GM19372 (cell line): ENCODE measurements around the gene RTF2.
"Not testable (repeated sequence)": the region's sequence is repeated elsewhere in the genome, so short reads cannot be mapped to it uniquely, and the experiment has no call there.

ENCODE experiments used
- ATAC-seq: cut with Tn5 transposase; IDR thresholded peaks from one replicate; pipeline ENCODE4 v1.9.1; 2021; ENCODE audit warnings: mild to moderate bottlenecking, low read depth, moderate library complexity; ENCODE audit not compliant: unreplicated experiment

Gene RTF2

GRCh38 chr20:56469077-56469449, 636 bp downstream of the RTF2 start:
- no peak for ATAC-seq

DNA sequence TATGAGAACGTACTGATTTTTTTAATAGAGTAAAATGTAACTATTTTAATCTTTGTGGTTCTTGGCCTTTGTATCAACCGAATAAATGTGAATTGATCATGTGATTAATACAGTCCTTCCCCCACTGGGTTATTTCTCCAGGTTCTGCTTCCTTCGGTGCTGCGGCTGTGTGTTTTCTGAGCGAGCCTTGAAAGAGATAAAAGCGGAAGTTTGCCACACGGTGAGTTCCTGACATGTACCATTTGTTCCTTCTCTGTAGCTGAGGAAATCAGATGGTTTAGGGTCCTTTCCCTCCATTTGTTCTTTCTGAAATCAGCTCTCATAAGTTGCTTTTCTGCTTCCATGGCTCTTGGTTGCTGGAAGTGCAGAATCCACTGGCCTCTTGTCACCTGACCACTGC, 15.5 kb downstream of the RTF2 start:
- ATAC-seq = no peak

DNA sequence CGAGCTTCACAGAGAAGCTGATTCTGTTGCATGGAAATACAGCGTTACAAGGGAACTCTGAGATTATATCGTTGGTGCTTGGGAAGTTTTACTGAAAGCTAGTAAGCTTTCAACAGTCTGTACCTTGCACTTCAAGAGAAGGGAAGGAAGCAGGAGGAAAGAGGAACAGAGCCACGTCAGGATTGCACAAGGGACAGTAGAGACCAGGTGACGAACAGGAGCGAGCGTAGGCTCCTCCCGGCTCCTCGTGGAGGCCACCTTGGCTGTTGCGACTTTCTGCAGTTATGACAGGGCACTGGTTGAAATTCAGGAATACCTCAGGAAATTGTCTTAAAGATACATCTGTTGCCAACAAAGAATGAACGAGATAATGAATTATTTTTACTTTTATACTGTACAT, 18.8 kb downstream of the RTF2 start:
- ATAC-seq = no peak

DNA sequence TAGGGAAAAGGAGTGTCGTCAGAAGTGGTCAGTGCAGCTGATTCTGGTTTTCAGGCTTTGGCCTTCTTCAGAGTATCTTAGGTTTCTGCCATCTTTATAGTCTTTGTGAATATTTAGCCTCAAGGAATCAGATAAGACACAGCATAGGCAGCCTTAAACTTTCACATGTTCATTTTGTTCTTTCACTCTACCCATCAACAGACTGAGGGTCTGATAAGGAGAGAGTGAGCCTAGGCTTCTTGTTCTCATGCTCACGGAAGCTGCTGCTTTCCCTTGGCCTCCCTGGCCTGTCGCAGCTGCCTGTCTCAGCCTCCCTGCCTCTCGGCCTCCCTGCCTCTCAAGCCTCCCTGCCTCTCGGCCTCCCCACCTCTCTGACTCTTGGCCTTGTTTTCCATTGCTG, 20.1 kb downstream of the RTF2 start:
- no peak for ATAC-seq

DNA sequence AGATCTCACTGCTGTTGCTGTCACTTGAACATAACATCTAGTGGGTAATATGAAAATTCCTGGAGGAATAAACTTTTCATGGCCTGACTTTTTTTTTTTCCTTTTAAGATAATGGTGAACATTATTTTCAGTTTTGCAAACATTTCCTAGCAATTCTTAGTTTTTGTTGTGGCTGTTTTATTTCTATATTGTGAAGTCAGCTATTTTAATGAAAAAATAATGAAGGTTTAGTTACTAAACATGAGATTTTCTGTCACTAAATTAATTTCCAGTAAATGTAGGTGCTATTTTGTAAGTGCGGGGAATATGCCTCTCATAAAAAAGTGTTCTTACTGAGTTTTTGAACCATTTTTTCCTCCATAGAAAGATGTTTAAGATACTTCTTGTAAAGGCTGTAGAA, 32.7 kb downstream of the RTF2 start:
- ATAC-seq = no peak

DNA sequence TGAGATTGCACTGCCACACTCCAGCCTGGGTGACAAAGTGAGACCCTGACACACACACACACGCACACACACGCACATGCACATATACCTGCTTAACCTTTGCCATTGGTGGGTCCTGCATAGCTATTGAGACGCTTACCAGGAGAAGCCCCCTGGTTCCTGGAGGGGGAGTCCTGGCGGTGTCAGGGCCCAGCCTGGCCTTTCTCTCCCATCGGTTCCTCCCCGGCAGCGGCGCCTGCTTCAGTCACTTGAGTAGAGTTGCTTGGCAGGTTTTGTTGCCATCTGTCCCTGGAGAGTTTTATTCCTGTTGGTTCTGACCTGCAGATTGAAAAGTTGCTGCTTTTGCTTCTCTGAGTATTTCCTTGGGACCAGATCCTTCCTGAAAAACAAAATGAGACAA, 35.5 kb downstream of the RTF2 start:
- ATAC-seq = no peak

GRCh38 chr20:56504373-56505005, 36.1 kb downstream of the RTF2 start:
- ATAC-seq = no peak

DNA sequence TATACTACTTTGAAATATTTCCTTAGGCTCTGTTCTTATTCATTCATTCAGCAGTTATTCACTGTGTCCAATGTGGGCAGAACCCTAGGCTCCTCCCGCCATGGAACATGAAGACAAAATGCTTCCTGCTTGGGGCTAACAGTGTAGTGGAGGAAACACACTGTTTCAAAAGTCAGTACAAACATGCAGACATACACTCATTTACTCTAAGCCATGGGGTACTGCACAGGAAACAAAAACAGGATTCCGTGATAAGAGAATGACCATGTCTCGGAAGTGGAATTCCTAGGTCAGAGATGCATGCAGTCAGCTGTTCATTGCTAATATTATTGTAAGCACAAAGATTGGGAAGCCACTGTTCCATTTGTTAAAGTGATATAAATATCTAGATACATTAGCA, 37.7 kb downstream of the RTF2 start:
- no peak for ATAC-seq

DNA sequence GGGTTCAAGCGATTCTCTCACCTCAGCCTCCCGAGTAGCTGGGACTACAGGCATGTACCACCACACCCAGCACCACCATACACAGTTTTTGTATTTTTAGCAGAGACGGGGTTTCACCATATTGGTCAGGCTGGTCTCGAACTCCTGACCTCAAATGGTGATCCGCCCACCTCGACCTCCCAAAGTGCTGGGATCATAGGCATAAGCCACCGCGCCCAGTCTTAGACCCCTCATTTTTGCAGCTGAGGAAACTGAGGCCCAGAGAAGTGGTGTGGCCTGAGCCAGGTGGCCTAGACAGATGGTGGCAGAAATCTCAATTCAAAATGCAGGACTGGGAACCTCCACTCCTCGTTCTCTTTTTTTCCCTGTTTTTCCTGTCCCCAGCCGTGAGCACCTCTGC, 43.5 kb downstream of the RTF2 start:
- no peak for ATAC-seq

DNA sequence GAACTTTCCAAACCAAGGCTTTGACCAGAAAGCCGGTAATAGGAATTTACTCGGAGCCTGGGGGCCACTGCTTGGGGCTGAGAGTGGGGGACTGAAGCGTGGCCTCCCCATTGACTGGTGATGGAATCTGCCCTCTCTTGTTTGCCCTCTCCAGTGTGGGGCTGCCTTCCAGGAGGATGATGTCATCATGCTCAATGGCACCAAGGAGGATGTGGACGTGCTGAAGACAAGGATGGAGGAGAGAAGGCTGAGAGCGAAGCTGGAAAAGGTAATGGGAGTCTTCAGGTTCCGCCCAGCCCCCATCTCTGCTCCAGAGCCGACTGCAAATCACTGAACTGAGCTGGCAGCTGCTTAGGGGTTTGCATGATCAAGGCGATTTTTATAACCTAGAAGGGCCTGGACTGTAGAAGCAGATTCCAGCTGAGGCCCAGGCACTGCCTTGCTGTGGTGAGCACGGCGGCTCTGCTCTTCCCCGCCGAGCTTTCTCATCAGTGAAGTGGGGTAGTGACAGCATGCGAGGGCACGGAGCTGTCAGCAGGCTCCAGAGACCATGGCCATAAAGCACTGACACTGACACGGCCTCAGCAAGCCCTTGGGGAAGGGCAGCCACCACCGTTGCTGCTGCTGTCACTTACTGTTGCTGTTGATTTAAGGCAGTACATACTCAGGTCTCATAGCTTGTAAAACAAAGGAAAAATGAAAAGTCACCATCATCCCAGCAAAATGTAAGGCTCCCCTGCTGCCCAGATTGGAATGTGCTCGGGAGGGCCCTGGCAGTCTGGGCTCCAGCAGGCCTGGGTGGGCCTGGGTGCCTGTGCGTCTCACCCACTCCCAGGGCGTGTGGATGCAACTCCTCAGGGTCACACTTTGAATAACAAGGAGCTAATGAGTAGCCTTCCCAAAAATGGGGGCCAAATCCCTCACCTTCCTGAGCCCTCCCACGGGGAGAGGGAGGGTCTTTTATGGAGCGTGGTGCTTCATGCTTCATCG, 45.0 kb downstream of the RTF2 start:
- ATAC-seq = no peak

DNA sequence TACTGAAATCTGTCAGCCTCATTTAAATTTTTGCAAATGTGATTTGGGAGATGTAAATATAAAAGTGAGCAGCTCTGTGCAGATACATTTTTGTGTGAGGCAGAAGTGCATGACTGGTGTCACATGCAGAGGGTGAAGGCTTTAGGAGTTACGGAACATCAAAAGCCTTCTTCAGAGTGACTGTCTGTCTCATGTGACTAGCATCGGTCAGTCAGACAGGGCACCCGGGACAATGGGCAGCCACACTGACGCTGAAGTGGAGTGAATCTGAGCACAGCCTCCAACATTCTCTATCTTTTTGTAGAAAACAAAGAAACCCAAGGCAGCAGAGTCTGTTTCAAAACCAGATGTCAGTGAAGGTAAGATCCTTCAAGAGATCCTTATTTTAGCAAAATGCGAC, 48.2 kb downstream of the RTF2 start:
- no peak for ATAC-seq

GRCh38 chr20:56517211-56517610, 48.8 kb downstream of the RTF2 start:
- no peak for ATAC-seq

DNA sequence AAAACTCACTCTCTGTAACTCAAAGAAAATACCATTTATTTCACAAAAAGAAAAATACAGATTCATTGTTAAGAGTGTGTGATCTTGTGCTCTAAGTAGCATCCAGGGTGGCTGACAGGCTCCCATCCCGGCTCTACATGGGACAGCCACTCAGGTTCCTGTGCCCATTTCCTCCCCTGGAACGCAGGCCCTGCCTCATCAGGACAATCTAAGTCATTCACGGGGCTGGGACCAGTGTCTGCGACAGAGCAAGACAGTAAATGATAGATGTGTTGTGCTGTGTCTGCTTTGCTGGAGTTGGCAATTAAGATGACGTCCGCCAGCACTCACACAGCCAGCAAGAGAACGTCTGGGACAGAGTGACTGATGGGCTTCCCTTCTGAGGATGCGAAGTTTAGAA, 49.2 kb downstream of the RTF2 start:
- no peak for ATAC-seq

- ATAC-seq = no peak
These were observed 49.7 kb downstream of the RTF2 start for GRCh38 chr20:56518126-56518525.

DNA sequence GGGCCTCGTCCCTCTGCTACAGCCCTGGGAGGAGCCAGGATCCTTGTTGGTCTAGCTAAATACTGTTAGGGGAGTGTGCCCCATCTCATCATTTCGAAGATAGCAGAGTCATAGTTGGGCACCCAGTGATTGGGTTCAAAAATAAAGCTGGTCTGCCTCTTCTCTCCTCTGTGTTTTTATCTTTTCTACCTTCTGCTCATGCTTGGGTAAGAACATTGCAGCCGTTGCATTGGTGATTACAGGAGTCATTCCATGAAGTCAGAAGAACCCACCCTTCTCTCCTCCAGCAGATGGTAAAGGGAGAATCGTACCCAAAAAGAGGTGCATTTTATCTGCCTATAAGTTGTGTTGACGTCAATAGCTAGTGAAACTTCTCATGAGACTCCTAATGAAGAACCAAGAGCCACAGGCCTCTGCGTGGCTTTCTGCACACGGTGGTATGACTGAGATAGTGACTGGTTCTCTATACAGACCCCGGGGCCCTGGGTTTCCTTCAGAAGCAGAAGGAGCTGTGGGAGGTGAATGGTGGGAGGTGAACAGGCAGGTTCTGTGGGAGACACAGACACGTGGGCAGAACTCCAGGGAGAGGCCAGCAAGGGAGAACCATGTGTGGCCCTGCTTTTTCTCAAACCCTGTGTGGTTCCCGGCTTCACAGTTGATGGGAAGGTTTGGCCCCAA, 50.4 kb downstream of the RTF2 start:
- ATAC-seq = no peak

- no peak for ATAC-seq
These were observed 51.1 kb downstream of the RTF2 start for GRCh38 chr20:56519551-56519950.

DNA sequence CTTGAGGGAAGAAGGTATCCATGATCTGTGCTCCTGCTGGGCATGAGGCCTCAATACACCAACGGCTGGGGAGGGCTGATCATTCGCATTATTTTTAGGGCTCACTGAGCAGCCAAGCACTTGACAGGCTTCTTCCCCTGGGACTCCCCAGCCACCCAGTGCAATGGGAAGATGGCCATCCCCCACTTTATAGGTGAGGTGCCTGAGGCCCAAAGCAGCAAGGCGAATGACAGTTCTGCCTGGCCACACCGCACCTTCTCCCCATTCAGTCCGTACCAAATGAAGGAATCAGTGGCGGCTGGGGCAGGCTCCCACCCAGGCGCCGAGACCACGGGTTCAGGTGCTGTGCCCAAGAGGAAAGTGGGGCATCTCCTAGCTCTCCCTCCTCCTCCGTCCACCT, 51.8 kb downstream of the RTF2 start:
- ATAC-seq = no peak

- ATAC-seq = not testable (repeated sequence)
These were observed 52.4 kb downstream of the RTF2 start for GRCh38 chr20:56520746-56521354.

DNA sequence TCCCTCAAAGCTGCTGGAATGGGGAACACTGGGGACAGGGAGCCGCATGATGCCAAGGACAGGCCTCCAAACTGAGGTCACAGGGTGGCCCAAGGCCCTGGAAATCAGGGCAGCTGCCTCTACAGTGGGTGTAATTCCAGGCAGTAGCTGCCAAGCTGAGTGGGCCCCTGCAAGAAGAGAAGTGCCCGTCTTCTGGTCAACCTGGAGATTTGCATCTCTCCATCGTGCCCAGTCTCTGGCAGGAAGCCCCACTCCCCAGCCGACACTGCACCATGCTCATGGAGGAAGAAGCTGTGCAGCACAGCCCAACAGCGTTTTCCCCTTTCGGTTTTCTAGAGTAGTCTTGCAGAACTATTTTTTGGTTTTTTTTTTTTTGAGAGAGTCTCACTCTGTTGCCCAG, 53.9 kb downstream of the RTF2 start:
- ATAC-seq = no peak

GRCh38 chr20:56524444-56524843, 56.0 kb downstream of the RTF2 start, which contains the start of gene FAM209A:
FAM209A (plus strand) TSS chr20:56524744; CDS start chr20:56524809, 65 bp downstream.
- not testable (repeated sequence) for ATAC-seq

DNA sequence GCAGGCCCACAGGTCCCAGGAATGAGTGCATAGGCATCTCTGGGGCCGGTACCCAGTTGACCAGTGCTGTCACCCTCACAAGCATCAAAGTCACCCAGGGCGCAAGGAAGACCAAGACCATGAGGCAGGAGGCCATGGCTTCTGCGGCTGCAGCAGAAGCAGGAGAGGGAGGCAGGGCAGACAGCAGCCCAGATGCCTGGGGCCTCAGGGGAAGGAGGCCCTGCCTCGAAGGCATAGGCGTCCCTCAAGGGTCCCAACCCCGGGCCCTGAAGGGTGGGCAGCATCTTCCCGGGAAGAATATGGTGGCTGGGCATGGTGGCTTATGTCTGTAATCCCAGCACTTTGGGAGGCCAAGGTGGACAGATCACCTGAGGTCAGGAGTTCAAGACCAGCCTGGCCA, 59.1 kb downstream of the RTF2 start:
- no peak for ATAC-seq
